Pons (tissue), 1 donor: ENCODE results near the gene SLC5A11.
A peak's percentile ranks its signal among the peaks of the same experiment; 100 is the strongest.
"Not testable (repeated sequence)": the region's sequence is repeated elsewhere in the genome, so short reads cannot be mapped to it uniquely, and the experiment has no call there.

Experiments used
- DNase-seq: peaks from one replicate; pipeline ENCODE4 v3.0.0-alpha.2; 2016; ENCODE audit warnings: low spot score

SLC5A11 gene

DNA sequence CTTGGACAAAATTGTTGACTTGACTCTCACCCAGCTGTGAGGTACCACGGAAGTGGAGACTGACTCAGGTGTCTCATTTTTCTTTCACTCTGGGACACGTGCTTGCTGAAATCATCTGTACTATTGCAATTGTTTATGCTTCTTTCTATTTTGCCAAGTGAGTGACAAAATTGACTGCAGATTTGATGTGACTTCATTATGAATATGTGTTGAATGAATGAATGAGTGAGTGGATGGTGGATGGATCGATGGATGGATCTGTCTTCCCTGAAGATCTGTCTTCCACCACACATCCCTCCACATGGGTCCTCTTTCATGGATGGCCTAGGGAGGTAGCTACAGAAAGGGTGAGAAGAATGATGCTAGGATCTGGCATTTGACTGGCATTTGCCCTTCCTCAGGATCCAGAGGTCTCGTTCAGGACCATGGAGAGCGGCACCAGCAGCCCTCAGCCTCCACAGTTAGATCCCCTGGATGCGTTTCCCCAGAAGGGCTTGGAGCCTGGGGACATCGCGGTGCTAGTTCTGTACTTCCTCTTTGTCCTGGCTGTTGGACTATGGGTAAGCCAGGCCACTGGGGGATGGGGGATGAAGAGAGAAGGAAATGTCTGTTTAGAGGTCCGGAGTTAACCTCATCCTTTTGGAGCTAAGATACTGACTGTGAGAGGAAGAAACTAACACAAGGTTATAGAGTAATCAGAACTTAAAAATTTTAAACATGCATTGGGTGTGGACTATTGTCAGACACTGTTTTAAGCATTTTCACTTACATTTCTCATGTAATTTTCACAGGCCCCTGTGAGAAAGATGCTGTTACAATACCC, 12.7 kb downstream of the SLC5A11 start:
- DNase-seq: peak; percentile 50

DNA sequence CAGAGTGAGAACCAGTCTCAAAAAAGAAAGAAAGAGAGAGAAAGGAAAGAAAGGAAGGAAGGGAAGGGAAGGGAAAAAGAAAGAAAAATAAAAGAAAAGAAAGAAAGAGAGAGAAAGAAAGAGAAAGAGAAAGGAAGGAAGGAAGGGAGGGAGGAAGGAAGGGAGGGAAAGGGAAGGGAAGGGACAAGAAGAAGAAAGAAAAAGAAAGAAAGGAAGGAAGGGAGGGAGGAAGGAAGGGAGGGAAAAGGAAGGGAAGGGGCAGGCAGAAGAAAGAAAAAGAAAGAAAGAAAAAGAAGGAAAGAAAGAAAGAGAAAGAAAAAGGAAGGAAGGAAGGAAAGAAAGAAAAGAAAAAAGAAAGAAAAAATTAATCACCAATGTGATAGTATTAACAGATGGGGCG, 15.7 kb downstream of the SLC5A11 start:
- no peak for DNase-seq

DNA sequence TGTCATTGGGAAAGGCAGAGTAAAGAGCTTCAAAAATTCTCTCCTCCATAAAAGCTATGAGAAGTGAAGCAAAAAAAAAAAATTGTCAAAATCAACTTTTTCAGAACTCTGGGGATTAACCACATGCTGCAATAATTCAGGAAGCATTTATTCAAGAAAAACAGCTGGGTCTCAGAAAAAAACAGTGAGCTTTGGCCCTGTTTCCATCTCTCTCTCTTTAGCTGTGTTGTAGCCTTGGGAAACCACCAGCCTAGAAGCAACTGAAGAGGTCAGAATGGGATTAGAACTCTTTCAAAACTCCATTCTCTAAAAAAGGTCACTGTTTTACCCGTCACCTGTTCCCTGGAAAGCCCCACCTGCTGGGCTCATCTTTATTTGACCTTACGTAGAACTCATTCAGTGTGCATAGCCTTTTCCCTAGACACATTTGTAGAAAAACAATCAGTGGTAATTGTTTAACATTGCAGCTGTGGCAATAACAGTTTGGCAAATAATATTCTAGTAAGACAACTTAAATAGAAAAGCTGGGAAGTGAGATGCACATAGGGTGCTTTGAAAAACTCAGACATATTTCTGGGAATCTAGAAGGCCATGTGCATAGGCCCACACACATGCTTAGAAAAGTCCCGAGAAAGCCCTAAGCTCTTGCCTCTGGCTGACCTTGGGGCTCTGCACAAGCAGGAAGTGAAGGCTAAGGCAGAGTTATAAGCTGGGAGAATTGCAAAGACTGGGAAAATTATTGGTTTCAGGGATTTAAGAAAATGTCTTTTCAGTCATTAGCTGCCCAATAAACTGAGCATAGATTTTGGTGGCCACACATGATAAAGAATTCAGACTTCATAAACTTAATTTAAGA, 18.0 kb downstream of the SLC5A11 start:
- no peak for DNase-seq

DNA sequence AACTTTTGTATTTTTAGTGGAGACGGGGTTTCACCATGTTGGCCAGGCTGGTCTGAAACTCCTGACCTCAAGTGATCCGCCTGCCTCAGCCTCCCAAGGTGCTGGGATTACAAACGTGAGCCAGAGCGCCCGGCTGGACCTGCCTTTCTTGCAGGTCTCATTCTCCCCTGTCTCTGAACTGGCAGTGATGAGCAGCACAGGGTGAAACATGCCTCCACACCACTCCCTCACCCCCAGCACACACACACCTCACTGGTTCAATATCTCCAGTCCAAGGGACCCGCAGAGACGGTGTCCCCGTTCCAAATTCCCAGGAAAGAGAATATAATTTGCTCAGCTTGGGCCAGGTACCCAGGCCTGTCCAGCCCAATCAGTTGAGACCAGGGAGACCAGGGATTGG, 23.3 kb downstream of the SLC5A11 start:
- no peak for DNase-seq

DNA sequence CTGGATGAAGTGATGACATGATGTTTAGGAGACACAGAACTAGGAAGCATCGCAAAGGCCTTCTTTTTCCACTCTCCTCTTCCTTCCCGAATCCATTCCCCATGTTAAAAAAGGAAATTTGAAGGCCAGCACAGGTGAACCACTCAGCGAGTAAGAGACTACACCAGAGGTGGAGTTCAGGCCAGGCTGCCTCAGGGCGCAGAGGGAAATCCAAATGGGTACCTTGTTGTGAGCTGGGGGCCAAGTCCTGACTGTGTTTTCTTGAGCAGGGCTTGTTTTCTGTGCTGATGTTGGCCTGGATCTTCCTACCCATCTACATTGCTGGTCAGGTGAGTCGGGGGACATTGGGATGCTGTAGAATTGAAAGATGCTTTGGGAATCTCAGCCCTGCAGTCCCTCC, 26.1 kb downstream of the SLC5A11 start:
- DNase-seq: no peak

DNA sequence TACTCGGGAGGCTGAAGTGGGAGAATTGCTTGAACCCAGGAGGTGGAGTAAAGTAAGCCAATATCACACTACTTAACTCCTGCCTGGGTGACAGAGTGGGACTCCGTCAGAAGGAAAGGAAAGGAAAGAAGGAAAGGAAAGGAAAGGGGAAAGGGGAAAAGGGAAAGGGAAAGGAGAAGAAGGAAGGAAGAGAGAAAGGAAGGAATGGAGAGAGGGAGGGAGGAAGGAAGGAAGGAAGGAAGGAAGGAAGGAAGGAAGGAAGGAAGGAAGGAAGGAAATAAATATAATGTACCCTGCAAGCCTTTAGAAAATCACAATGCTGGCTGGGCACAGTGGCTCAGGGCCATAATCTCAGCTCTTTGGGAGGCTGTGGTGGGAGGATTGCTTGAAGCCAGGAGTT, 27.3 kb downstream of the SLC5A11 start:
- DNase-seq: no peak

DNA sequence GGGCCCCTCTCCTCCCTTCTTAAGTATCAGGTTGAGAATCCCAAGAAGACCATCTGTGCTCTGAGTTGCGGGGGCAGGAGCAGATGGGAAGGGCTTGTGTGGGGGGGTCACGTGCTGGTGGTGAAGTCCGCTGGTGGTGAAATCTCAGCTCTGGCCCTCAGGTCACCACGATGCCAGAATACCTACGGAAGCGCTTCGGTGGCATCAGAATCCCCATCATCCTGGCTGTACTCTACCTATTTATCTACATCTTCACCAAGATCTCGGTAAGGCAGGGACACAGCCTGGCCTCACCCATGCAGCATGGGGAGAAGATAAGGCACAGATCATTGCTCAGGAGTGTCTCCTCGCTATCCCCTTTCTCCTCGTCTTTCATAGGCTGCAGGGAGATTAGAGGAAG, 29.7 kb downstream of the SLC5A11 start:
- no peak for DNase-seq

DNA sequence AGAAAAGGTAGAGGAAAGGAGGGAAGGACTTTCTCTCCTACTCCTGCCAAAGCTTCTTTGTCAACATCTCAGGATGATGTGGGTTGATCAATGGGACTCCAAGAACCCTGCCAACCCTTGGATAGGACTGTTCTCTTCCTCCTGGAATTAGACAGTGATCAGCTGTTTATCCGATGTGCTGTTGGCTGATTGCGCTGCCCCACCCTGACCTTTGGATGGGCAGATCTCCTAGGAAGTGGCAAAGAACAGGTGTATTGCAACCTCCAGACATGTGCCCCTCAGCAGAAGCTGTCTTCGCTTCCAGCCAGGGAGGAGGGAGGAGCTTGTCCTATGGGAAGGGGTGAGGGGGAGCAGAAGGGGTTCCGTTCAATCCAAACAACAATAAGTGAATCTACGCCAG, 30.5 kb downstream of the SLC5A11 start:
- DNase-seq: no peak

DNA sequence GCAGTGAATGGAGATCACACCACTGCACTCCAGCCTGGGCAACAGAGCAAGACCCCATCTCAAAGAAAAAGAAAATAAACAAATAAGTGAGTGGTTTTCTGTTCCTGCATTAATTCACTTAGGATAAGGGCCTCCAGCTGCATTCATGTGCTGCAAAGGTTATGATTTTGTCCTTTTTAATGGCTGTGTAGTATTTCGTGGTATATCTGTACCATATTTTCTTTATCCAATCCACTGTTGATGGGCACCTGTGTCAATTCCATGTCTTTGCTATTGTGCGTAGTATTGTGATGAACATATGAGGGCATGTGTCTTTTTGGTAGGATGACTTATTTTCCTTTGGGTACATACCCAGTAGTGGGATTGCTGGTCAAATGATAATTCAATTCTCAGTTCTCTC, 33.9 kb downstream of the SLC5A11 start:
- DNase-seq: no peak

DNA sequence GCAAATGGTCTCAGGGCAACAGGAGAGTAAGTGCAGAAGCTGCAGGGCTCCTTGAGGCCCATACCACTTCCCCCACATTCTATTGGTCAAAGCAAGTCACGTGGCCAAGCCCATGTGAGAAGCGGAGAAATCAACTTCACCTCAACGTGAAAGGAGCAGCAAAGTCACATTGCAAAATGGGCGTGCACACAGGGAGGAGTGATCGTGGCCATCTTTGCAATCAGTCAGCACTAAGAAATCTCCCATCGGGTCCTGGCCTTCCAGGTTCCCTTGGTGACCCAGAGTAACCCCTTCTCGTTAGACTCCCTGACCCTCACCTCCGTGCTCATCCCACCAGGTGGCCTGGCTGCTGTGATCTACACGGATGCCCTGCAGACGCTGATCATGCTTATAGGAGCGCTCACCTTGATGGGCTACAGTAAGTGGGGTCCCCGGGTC, 38.0 kb downstream of the SLC5A11 start:
- DNase-seq: no peak

DNA sequence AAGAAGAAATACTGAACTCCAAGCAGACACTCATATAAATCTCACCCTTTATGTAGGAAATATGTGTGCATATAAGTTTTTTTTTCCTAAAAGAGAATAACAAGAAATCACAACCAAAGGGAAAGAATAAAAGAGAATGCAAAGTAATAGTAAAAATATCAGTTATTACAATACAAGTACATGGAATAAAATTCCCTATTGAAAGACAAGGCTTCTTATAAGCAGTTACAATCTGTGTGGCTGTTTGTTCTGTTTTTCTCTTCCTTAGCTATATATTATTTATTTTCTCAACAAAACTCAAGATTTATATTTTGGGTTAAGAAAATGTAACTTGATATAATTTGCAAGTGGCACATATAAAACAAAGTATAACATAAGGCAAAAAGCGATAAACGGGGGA, 41.7 kb downstream of the SLC5A11 start:
- no peak for DNase-seq

DNA sequence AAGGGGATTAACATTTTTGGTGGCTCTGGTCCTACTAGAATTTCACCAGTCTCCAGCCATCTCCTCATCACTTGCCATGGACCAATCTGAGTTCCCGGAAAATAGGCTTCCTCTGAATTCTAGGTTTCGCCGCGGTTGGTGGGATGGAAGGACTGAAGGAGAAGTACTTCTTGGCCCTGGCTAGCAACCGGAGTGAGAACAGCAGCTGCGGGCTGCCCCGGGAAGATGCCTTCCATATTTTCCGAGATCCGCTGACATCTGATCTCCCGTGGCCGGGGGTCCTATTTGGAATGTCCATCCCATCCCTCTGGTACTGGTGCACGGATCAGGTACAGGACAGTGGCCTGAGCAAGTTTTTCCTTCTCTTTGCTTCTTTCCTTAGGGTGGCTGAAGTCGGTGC, 45.0 kb downstream of the SLC5A11 start:
- no peak for DNase-seq

DNA sequence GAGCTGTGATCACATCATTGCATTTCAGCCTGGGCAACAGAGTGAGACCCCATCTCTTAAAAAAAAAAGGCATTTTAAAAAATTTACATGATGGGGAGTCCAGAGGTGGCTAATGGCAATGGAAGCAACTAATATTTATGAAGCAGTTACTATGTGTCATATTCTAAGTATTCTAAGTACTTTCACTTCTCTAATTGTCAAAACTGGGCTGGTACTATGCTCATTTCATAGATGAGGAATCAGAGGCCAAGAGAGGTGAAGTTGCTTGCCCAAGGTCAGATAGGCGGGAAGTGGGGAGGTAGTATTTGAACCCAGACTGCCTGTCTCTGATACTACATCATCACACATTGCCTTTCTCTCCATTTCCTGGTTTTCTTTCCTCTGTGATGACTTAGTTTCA, 50.7 kb downstream of the SLC5A11 start:
- DNase-seq: no peak

DNA sequence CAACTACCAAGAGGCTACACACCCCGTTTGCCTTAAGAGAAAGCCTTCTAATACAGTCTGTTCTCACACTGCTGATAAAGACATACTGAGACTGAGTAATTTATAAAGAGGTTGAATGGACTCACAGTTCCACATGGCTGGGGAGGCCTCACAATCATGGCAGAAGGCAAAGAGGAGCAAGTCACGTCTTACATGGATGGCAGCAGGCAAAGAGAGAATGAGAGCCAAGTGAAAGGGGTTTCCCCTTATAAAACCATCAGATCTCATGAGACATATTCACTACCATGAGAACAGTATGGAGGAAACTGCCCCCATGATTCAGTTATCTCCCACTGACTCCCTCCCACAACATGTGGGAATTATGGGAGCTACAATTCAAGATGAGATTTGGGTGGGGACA, 51.8 kb downstream of the SLC5A11 start:
- not testable (repeated sequence) for DNase-seq

DNA sequence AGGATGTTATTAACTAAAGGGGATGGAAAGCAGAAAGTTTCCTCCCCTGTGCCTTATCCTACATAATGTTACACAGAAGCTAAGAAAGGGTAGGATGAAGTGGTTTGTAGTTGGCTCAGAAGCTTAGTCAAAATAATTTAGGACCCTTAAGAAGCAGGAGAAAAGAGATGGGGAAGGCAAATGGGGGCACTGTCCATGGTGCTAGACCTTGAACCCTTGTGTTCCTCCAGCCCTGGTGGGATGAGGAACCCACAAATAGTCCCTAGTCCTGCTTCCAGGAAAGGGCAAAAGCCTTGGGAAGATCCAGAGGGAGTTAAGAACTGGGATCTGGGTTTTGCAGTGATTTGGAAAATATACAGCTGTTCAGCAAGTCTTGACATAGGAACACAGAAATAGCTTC, 54.5 kb downstream of the SLC5A11 start:
- no peak for DNase-seq

DNA sequence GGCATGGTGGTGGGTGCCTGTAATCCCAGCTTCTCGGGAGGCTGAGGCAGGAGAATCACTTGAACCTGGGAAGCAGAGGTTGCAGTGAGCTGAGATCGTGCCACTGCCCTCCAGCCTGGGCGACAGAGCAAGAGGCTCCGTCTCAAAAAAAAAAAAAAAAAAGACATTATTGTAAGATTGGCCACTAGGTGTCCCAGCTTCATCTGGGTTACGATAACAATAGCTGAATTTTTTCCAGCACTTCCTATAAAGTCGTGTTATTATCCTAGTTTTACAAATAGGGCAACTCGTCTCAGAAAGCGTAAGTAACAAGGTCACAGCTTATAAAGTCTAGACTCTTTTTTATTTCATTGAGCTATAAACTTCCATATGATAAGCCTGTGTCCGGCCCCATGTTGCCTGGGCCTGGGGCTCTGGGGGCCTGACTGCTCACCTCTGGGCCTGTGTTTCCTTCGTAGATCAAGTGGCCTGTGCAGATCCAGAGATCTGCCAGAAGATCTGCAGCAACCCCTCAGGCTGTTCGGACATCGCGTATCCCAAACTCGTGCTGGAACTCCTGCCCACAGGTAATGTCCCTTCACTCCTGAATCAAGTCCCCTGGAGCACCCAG, 60.5 kb downstream of the SLC5A11 start:
- DNase-seq: no peak

DNA sequence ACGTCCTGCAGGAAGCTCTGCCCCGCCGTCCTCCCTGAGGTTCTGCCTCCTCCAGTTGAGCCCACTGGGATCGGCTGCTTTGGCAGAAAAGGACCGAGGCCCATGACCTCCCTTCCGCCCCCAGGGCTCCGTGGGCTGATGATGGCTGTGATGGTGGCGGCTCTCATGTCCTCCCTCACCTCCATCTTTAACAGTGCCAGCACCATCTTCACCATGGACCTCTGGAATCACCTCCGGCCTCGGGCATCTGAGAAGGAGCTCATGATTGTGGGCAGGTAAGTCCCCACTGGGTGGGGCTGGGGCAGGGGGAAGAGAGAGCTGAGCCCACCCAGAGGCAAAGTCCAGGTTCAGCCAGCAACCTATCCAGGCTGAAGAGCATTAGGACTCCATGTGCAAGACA, 61.1 kb downstream of the SLC5A11 start:
- DNase-seq: no peak

DNA sequence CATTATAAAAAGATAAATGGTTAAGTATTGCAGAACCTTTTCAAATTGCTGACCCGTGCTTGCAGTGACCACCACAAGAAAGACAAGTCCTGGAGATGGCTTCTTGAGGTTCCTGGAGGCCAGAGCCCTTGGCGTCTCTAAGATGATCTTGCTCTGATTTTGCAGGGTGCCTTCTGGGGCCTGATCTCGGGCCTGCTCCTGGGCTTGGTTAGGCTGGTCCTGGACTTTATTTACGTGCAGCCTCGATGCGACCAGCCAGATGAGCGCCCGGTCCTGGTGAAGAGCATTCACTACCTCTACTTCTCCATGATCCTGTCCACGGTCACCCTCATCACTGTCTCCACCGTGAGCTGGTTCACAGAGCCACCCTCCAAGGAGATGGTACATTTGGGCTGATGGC, 63.0 kb downstream of the SLC5A11 start:
- DNase-seq: no peak

DNA sequence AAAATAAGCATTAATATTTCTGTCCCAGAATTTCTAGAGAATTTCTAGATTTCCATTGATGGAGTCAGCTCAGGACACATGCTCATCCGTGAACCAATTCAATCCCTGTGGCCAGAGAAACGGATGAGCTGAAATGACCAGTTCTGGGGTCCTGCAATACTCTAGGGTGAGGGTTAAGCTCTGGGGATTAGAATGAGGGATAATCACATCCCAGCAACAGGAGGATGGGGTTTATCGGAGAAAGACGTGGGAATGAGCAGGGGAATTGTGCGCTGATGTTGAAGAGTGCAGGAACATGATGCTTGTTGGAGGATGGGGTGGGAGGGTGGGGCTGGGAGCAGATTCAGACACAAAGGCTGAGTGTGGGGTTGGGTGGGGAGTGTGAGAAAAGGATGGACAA, 64.1 kb downstream of the SLC5A11 start:
- no peak for DNase-seq

DNA sequence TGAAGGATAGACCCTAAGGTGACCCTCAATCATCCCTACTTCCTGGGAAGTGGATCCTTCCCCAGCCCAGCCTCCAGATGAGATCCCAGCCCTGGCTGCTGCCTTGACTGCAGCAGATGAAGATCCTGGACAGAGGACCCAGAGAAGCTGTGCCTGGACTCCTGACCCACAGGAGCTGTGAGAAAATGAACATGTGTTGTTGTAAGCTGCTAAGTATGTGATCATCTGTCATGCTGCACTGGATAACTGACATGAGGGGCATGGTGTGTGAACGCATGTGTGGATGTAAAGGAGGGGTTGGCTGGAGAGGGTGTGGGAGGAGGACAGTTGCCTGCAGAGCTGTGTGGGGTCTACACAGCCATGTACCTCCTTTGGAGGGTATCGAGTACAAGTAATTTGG, 69.3 kb downstream of the SLC5A11 start:
- DNase-seq: no peak

DNA sequence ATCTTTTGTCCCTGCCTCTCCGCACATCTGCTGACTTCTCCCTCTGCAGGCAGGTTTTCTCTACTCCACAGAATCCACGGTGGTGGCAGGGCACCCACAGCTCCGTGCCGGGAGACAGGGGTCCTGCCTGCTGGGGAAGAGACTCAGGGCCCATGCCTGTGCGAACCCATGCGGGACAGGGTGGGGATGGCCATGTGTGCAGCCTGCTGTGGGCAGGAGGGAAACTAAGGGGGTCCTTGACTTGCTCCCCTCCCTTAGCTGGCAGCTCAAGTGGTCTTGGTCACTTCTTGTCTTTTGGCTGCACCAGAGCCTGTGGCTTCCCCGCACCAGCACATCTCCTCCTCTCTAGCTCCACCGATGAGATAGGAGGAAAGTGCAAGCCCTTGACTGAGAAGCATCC, 69.8 kb downstream of the SLC5A11 start:
- DNase-seq: no peak

DNA sequence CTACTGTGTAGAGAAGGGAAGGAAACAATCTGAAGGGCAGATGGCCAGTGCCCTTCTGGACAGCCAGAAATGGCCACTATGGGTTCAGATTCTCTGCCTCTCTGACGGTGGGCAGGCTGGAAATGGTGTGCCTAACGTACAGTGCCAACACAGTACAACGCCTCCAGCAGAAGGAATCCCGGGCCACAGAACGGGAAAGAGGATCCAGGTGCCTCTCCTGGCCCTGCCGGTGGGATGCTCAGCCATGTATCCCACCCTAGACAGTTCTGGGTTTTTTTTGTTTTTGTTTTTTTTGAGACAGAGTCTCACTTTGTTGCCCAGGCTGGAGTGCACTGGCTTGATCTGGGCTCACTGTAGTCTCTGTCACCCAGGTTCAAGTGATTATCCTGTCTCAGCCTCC, 71.5 kb downstream of the SLC5A11 start:
- no peak for DNase-seq

DNA sequence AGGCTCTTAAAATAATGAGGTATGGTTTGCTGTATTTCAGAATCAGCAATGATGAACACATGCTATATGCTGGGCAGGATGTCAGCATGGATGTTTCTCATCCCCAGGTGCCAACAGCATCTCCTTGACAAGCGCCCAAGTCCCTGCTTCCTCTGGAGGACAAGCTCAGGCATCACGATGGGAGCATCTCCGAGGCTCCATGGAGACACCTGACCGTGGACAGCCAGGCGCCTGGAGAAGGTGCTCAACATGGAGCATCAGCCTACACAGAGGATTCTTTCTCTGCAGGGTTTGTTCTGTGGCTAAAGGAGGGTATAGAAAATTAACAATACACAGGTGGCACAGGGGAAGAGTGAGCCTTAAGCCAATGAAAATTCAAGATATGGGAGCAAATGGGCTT, 72.1 kb downstream of the SLC5A11 start:
- DNase-seq: no peak
